ENCODE results near the gene CELSR1.

- TF ChIP-seq POLR2AphosphoS5 (IDR thresholded peaks at IDR 0.05; ENCODE audit: low read depth, low read length) (no peak), TAF1 (IDR thresholded peaks at IDR 0.05; ENCODE audit: borderline replicate concordance, low read depth, low read length) (no peak)
These were observed 3.1 kb downstream of the CELSR1 start for GRCh38 chr22:46534177-46534776.

All from GM12892 (cell line).